Endothelial cell of umbilical vein (primary cell): ENCODE measurements around the gene WNT10A.

ENCODE experiments used
- CTCF ChIP-seq, 2 donors: IDR thresholded peaks; 1 replicate in 1 of 2; 2 replicates in 1 of 2; pipeline ENCODE4 v1.5.1; 2011; ENCODE audit warnings: low read length in 2 of 2, mild to moderate bottlenecking in 2 of 2, moderate library complexity in 2 of 2, control low read depth in 1 of 2, inconsistent platforms in 1 of 2, low read depth in 1 of 2; ENCODE audit not compliant: insufficient read depth in 1 of 2; ENCODE audit errors: extremely low read depth in 1 of 2
- POLR2AphosphoS5 ChIP-seq: IDR thresholded peaks from 2 replicates; pipeline ENCODE4 v1.6.1; 2012; ENCODE audit warnings: low read depth, mild to moderate bottlenecking, control low read depth, low read length, moderate library complexity; ENCODE audit not compliant: insufficient read depth

- TF ChIP-seq POLR2AphosphoS5 (no peak), CTCF (IDR thresholded peaks at IDR 0.05; ENCODE audit: extremely low read depth in 1 of 2, insufficient read depth in 1 of 2, low read depth in 1 of 2, low read length in 2 of 2) (peak; percentile 89 to 90)
Observed at GRCh38 chr2:218876562-218877219, 4.0 kb upstream of the WNT10A start.
